CD4-positive, alpha-beta T cell treated with Interleukin-12 subunit alpha and Interleukin-12 subunit beta, for 1 hour (primary cell): ENCODE data around the gene KY.
"Not testable (repeated sequence)": the region's sequence is repeated elsewhere in the genome, so short reads cannot be mapped to it uniquely, and the experiment has no call there.

Experiments used
- DNase-seq: peaks from one replicate; pipeline ENCODE4 v3.0.0-alpha.2; 2020

Gene KY

GRCh38 chr3:134600206-134600605, 50.6 kb downstream of the KY start:
- DNase-seq: no peak

GRCh38 chr3:134598763-134599545, 51.9 kb downstream of the KY start:
- DNase-seq: no peak

- no peak for DNase-seq
These were observed 53.3 kb downstream of the KY start for GRCh38 chr3:134597390-134597970.

DNA sequence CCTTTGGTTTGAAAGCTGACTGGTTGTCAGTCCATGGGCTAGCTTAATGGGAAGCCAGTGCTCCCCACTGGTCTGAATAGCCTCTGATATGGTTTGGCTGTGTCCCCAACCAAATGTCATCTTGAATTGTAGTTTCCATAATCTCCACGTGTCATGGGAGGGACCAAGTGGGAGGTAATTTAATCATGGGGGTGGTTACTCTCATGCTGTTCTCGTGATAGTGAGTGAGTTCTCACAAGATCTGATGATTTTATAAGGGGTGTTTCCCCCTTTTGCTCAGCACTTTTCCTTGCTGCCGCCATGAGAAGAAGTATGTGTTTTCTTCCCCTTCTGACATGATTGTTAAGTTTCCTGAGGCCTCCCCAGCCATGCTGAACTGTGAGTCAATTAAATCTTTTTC, 55.8 kb downstream of the KY start:
- not testable (repeated sequence) for DNase-seq

- DNase-seq: no peak
These were observed 56.5 kb downstream of the KY start for GRCh38 chr3:134594331-134594741.

GRCh38 chr3:134592806-134593205, 58.0 kb downstream of the KY start:
- no peak for DNase-seq

DNA sequence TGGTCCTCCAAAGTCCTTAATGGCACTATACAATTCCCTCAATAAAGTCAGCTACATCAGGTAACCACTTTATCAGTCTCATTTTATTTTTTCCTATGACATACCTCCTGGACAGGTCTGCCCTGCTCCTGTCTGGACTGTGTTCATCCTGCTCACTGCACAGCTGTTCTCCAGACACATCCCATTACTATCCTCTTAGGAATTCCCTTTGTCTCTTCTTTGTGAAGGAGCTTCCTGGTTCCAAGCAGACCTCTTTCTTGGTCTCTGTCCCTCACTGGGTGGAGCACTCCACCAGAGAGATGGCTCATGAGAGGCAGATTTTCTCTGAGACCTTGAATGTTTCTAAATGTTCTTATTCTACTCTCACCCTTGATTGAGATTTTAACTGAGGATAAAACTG, 60.1 kb downstream of the KY start:
- DNase-seq: no peak

GRCh38 chr3:134579141-134579665, 71.6 kb downstream of the KY start:
- no peak for DNase-seq

- DNase-seq: no peak
These were observed 74.0 kb downstream of the KY start for GRCh38 chr3:134576831-134577230.

DNA sequence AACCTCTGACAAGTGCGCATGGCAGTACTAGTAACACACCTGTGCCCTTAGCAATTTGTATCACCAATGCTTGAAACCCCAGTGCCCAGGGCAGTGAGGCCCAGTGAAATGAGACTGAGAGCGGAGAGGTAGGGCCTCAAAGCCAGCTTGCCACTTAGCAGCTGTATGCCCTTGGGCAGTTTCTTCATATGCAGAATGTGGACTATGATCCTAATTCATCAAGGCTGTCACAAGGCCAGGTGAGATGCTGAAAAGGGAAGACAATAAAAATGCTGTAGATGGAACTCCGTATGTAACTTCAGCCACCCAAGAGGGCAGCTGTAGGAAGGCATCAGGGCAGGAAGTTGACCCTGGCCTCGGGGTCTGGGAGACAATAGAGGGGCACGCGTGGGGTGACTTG, 74.4 kb downstream of the KY start:
- DNase-seq: no peak

DNA sequence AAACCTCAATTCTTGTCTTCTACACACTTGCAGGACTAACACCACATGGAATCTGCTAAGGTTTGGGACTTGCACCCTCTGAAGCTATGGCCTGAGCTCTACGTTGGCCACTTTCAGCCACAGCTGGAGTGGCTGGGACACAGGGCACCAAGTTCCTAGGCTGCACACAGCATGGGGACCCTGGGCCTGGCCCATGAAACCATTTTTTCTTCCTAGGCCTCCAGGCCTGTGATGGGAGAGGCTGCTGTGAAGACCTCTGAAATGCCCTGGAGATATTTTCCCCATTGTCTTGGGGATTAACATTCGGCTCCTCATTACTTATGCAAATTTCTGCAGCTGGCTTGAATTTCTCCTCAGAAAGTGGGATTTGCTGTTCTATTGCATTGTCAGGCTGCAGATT, 80.9 kb downstream of the KY start:
- not testable (repeated sequence) for DNase-seq

DNA sequence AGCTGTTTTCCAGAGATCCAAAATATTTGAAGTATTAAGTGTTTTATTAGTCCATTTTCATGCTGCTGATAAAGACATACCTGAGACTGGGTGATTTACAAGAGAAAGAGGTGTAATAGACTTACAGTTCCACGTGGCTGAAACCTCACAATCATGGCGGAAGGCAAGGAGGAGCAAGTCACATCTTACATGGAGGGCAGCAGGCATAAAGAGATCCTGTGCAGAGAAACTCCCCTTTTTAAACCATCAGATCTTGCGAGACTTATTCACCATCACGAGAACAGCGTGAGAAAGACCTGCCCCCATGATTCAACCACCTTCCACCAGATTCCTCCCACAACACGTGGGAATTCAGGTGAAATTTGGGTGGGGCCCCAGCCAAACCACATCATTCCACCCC, 82.0 kb downstream of the KY start:
- no peak for DNase-seq

- no peak for DNase-seq
These were observed 83.2 kb downstream of the KY start for GRCh38 chr3:134567605-134568004.

- DNase-seq: no peak
These were observed 85.8 kb downstream of the KY start for GRCh38 chr3:134564991-134565390.

DNA sequence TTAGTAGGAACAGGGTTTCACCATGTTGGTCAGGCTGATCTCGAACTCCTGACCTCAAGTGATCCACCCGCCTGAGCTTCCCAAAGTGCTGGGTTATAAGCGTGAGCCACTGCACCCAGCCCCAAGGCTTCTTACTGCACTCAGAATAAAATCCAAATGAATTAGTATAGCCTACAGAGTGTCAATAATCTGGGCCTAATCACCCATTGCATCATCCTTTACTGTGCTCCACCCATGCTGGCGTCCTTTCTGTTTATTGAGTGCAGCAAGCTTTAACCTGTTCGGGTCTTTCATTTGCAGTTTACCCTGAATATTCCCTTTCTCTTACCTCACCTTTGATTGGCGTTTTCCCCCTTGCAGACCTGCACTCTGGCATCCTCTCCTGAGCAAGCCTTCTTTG, 87.2 kb downstream of the KY start:
- DNase-seq: no peak

DNA sequence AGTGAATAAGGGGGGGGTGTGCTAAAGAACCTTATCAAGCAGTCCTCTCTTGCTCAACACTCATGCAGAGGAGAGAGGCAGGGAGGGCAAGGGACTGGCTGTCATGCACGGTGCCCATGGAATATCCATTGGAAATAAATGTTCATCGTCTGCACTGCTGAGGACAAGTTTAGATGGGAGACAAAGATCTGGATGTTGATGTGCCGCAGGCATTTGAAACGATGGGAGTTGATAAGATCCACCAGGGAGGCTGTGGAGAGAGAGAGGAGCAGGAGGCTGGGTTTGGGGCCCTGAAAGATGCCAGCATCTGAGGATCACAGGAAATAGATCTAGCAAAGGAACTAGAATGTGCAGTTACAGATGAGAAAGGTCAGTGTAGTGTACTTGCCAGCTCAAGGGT, 88.8 kb downstream of the KY start:
- DNase-seq: no peak

DNA sequence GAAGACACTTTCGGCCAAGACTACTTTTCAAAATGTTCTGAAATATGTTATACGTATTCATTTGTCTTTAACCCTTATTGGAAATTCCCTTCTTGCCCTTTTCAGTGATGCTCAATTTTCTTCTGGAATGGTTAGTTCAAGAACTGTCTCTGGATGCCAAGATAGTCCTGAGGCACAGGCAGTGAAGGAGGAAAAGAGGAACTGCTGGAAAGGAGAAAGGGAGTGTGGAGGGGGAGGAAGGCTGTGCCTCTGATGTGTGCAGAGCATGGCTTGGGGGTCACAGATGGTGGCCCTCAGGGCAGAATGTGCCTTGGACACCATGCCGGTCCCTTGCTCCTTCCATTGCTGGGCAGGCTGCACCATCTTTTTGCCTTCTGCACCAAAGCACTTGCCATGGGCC, 91.2 kb downstream of the KY start:
- DNase-seq: no peak
